K562 (cell line): ENCODE results near the gene DYRK1A. TPM values are rescaled to one million over a fixed set of nuclear protein-coding genes. Genes with fewer than 3 reads are reported as not detected.
A peak's percentile ranks its signal among the peaks of the same experiment; 100 is the strongest.

Experiments
- JUN ChIP-seq, 2 experiments: sonication (generic) in 1 of 2; formaldehyde crosslinking in 1 of 2; IDR thresholded peaks; 2 replicates each; pipeline versions ENCODE4 v1.6.1 to v1.8.0; 2012 to 2022; ENCODE audit warnings: borderline replicate concordance in 2 of 2, mild to moderate bottlenecking in 2 of 2, improper control_type of control experiment in 1 of 2, low read depth in 1 of 2, low read length in 1 of 2, missing genetic modification reagents in 1 of 2
- RAD21 ChIP-seq, 2 experiments: fragments of 250-450 bp in 1 of 2; fragments of 450-650 bp in 1 of 2; sonication (Bioruptor Pico) in 1 of 2; formaldehyde crosslinking in 1 of 2; IDR thresholded peaks in 1 of 2; conservative IDR thresholded peaks in 1 of 2; 2 replicates each; pipeline versions ENCODE4 v1.4.0 to v1.8.0; 2020 to 2022; ENCODE audit warnings: mild to moderate bottlenecking in 2 of 2, moderate library complexity in 1 of 2
- STAT5A ChIP-seq: IDR thresholded peaks from 2 replicates; pipeline ENCODE4 v1.6.1; 2012; ENCODE audit warnings: low read length, inconsistent platforms, borderline replicate concordance
- polyA plus RNA-seq, 8 experiments: library from polyadenylated mRNA; depleted of rRNA in 4 of 8; stranded (reverse) in 5 of 8; unstranded in 3 of 8; fragments of >200 nt; fragmentation: Nextera tagmentation in 2 of 8; fragmentation: Illumina TruSeq in 1 of 8; extraction: Ambion mirVana in 2 of 8; extraction: Trizol in 1 of 8; gene quantifications; 2 replicates each; pipeline versions ENCODE4 v1.2.1 to v1.2.3, GENCODE V29; 2011 to 2014; ENCODE audit warnings: inconsistent platforms in 1 of 8, missing spikeins in 1 of 8
- total RNA-seq, 7 experiments: library from RNA; depleted of rRNA in 6 of 7; stranded (reverse); fragments of >200 nt in 6 of 7; fragmentation: Illumina TruSeq in 2 of 7; extraction: Trizol in 2 of 7; gene quantifications; 2 replicates each; pipeline versions ENCODE4 v1.2.1 to v1.2.3, GENCODE V29; 2011 to 2021; ENCODE audit warnings: low replicate concordance in 1 of 7
- TF ChIP-seq, protein P1 (sequence below): fragments of 250-450 bp; sonication (Bioruptor Pico); IDR thresholded peaks from 2 replicates; pipeline ENCODE4 v1.8.0; 2021; ENCODE audit warnings: moderate library complexity, mild to moderate bottlenecking, inconsistent platforms
- TF ChIP-seq, protein P2 (sequence below), 2 experiments: fragments of 450-650 bp; formaldehyde crosslinking in 1 of 2; IDR thresholded peaks; 2 replicates each; pipeline versions ENCODE4 v1.4.0 to v1.6.1; 2014 to 2020; ENCODE audit warnings: mild to moderate bottlenecking in 2 of 2, borderline replicate concordance in 1 of 2, low read depth in 1 of 2

DYRK1A gene
- total and polyA plus RNA-seq, 9 of the 15 experiments (the other 6 are each of a cell fraction or from before 2014, with no cell fraction given) = 3.7 to 64.8 (median 42.3) TPM

DNA sequence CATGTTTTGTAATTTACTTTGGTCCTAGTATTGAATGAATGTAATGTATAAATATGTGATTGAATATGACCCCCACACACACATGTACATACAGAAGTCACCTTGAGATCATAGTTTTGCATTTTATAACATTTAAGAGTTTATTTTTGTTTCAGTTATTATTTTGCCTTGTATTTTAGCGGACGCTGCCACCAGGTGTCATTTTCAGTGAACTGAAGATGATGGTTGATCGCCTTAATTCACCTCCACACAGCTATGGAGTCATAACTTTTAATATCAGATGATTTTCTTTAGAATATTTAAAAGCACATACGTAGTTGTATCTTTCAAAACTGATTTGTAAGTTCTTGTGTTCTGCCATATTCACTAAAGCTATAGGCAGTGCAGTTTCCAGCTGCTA is 130.4 kb downstream of the DYRK1A start (continued):
- TF ChIP-seq JUN (IDR thresholded peaks at IDR 0.05; ENCODE audit: borderline replicate concordance, low read depth, low read length) = no peak
- no peak for TF ChIP-seq JUN (CRISPR knock-in tag; IDR thresholded peaks at IDR 0.05; ENCODE audit: borderline replicate concordance)
- TF ChIP-seq RAD21 (CRISPR knock-in tag; conservative IDR thresholded peaks at IDR 0.05 in 1 of 2, IDR thresholded peaks at IDR 0.05 in 1 of 2) = peak; percentile 29 to 57
- TF ChIP-seq STAT5A = no peak
- TF ChIP-seq, protein P1, sequence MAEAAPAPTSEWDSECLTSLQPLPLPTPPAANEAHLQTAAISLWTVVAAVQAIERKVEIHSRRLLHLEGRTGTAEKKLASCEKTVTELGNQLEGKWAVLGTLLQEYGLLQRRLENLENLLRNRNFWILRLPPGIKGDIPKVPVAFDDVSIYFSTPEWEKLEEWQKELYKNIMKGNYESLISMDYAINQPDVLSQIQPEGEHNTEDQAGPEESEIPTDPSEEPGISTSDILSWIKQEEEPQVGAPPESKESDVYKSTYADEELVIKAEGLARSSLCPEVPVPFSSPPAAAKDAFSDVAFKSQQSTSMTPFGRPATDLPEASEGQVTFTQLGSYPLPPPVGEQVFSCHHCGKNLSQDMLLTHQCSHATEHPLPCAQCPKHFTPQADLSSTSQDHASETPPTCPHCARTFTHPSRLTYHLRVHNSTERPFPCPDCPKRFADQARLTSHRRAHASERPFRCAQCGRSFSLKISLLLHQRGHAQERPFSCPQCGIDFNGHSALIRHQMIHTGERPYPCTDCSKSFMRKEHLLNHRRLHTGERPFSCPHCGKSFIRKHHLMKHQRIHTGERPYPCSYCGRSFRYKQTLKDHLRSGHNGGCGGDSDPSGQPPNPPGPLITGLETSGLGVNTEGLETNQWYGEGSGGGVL (CRISPR knock-in tag) = no peak
- TF ChIP-seq, protein P2, sequence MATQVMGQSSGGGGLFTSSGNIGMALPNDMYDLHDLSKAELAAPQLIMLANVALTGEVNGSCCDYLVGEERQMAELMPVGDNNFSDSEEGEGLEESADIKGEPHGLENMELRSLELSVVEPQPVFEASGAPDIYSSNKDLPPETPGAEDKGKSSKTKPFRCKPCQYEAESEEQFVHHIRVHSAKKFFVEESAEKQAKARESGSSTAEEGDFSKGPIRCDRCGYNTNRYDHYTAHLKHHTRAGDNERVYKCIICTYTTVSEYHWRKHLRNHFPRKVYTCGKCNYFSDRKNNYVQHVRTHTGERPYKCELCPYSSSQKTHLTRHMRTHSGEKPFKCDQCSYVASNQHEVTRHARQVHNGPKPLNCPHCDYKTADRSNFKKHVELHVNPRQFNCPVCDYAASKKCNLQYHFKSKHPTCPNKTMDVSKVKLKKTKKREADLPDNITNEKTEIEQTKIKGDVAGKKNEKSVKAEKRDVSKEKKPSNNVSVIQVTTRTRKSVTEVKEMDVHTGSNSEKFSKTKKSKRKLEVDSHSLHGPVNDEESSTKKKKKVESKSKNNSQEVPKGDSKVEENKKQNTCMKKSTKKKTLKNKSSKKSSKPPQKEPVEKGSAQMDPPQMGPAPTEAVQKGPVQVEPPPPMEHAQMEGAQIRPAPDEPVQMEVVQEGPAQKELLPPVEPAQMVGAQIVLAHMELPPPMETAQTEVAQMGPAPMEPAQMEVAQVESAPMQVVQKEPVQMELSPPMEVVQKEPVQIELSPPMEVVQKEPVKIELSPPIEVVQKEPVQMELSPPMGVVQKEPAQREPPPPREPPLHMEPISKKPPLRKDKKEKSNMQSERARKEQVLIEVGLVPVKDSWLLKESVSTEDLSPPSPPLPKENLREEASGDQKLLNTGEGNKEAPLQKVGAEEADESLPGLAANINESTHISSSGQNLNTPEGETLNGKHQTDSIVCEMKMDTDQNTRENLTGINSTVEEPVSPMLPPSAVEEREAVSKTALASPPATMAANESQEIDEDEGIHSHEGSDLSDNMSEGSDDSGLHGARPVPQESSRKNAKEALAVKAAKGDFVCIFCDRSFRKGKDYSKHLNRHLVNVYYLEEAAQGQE (IDR thresholded peaks at IDR 0.05; ENCODE audit: borderline replicate concordance) = peak; percentile 38; the same call in 1 of the 2 replicates
- TF ChIP-seq, protein P2 (CRISPR knock-in tag; IDR thresholded peaks at IDR 0.05; ENCODE audit: low read depth) = no peak
